NCI-H2227 (cell line): ENCODE results near the gene PARD3.
A peak's percentile ranks its signal among the peaks of the same experiment; 100 is the strongest.
"Not testable (repeated sequence)": the region's sequence is repeated elsewhere in the genome, so short reads cannot be mapped to it uniquely, and the experiment has no call there.

Experiments
- DNase-seq: peaks from one replicate; lab custom pipeline; 2025; ENCODE audit not compliant: unreplicated experiment; lab: John Stamatoyannopoulos, UW

PARD3 gene

DNA sequence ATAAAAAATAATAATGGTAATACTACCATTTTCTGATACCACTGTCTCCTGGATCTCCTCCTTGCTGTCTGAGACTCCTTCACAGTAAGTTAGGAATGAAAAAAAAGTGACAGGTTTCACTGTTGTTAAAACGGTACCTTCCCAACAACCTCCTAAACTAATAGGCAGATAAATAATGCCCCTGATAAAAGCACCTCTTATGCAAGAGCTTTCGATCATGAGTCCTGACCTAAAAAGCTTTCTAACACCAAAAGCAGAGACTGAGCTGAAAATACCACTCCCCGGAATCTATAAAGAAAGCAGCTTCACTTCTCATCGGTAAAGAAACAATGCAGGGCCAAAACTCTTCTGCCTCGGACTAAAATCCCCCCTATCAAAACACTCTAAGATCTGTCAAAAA is 14.5 kb downstream of the PARD3 start:
- DNase-seq = no peak

DNA sequence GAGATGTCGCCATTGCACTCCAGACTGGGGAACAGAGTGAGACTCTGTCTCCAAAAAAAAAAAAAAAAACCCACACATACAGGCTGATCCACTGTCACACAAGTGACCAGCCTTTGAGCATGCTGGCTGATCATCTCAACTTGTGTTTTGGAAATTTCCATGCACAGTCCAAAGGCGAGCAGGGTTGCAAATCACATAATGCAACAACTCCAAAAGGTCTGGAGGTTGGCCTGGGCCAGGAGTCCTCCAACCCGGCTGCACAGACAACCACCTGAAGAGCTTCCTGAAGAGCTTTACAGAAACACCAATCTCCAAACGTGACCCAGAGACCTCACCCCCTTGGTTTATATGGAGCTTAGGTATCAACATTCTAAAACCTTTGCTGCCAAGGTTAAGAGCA is 16.4 kb downstream of the PARD3 start:
- no peak for DNase-seq

DNA sequence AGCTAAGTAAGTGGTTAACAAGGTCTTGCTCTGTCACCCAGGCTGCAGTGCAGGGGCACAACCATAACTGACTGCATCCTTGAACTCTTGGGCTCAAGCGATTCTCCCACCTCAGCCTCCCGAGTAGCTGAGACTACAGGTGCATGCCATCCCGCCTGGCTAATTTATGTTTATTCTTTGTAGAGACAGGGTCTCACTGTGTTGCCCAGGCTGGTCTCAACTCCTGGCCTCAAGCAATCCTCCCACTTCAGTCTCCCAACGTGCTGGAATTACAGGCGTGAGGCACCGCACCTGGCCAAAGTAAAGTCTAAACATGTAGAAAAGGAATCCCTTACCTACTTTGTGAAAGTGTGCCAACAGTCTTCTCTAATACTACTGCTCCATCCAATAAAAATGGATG is 17.9 kb downstream of the PARD3 start:
- no peak for DNase-seq

DNA sequence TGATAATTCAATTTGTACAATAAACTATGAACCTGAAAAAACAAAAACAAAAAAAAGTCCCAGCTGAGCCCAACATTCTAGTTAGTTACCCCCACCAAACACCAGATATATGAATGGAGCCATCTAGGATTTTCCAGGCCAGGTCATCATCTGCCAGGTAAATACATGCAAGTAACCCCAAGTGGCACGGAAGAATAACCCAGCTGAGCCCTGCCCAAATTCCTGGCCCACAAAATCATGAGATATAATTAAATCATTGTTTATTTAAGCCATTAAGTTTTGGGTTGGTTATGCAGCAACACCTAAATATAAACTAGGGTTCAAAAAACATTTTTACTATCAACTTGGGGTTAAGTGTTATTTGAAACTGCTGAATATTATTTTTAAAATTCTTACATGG is 19.0 kb downstream of the PARD3 start:
- no peak for DNase-seq

DNA sequence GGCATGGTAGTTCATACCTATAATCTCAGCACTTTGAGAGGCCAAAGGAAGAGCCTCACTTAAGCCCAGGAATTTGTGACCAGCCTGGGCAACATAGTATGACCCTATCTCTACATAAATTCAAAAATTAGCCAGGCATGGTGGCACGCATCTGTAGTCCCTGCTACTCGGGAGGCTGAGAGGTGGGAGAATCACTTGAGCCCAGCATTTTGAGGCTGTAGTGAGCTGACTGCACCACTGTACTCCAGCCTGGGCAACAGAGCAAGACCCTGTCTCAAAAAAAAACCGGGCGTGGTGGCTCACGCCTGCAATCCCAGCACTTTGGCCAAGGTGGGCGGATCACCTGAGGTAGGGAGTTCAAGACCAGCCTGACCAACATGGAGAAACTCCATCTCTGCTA is 19.8 kb downstream of the PARD3 start:
- no peak for DNase-seq

DNA sequence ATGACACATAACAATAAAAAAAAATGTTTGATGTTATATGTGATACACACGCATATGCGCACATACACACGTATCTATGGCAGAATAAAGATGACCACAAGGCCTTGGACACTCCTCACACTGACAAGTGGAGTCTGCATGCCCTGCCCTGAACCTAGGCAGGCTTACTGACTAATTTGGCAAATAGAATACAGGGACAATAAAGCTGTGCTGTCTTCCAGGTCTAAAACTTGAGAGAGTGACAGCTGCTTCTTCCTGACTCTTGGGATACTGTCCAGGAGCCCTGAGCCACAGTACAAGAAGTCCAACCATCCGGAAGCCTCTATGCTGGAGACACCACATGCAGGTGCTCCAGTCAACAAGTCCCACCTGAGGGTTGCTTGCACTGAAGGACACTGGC is 20.3 kb downstream of the PARD3 start:
- no peak for DNase-seq

DNA sequence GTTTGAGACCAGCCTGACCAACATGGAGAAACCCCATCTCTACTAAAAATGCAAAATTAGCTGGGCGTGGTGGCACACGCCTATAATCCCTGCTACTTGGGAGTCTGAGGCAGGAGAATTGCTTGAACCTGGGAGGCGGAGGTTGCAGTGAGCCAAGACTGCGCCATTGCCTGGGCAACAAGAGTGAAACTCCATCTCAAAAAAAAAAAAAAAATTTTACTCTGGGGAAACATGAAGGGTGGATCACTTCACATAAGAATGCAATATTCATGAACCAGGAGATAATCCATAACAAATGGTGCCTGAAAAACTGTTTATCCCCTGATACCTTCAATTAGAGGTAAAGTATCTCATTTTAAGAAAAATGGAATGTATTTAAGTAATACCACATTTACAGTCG is 21.5 kb downstream of the PARD3 start:
- DNase-seq = not testable (repeated sequence)

DNA sequence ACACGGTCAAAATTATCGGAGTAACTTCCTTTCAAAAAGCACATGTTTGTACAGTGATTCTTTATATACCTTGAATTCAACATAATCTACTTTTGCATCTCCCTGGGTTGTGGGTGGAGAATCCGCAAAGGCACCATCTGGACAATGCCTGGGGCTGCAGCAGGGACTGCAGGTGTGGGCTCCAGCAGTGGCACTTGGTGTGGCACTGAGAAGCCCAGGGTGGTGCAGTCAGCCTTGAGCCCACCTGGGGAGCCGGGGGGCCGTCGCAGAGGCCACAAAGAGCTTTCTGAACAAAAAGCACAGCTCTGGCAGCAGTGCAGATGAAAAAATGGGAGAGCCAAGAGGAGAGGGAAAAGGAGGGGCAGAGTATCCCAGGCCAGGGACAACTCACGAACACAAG is 22.2 kb downstream of the PARD3 start:
- DNase-seq = no peak

DNA sequence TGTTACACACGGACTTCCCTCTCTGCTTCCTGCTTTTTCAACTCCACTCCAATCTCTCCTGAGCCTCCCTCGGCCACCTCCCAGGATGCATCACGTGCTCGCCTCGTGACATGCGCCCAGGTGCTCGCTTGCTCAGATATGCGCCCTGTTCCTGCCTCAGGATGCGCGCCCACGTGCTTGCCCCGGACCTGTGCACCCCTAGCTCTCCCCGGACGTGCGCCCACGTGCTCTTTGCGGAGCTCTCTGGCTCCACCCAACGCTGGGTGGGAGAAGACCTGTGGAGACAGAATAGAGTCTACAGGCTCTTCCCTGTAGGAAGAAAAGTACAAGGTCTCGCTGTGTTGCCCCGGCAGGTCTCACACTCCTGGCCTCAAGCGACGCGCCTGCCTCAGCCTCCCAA is 23.1 kb downstream of the PARD3 start:
- no peak for DNase-seq

DNA sequence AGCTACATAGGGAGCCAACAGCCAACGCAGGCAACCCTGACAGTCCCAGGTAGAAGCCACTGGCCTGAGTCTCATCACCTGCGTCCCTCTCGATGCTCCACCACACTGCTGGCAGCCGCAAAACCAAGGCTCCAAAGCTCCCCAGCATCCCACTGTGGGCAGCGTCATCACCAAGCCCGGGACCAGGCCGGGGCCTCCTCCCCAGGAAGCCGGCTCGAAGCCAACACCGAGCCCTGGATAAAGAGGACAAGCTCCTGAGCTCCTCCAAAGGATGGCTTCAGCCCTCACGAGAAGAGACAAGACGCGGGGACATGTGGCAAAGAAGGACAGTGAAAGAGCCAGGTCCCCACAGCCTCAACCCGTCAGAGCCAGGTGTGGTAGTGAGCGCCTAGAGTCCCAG is 23.9 kb downstream of the PARD3 start:
- no peak for DNase-seq

DNA sequence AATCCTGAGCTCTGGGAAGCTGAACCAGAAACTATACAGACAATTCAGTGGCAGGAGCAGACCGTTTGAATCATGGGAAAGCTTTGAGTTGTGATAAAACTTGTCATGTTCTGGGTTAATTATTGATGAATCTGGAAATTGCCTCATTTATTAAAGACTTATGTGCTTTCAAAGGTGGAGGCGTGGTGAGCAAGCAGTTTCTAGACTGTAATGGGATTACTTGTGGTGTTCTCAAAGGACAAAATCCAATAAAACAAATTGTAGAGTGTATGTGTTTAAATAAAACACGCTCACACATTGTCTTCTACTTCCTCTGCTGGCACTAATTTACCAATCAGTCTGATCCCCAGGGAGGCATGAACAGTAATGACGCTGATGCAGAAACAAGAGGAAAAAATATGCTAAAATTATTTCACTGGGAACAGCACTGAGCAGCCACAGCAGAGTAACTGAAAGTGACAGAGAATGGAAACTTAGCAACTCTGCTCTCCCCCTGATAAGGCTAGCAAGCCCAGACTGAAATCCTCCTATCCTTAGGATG is 25.1 kb downstream of the PARD3 start:
- no peak for DNase-seq

DNA sequence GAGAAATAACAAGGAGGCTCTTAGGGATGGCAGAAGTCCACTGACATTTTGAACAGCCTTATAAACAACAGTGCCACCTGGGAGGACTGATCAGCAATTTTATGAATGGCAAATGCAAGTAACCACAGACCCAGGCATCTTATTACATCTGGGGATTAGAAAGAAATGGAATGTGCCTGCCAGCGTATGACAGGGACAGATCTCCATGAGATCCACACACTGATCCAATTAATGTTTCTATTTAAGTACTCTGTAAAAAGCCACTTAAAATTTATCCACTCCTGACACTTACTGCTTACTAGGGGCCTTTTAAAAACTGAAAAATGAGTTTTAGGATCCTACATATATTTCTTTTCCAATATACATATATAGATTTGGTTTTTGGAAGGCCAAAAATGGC is 28.6 kb downstream of the PARD3 start:
- no peak for DNase-seq

DNA sequence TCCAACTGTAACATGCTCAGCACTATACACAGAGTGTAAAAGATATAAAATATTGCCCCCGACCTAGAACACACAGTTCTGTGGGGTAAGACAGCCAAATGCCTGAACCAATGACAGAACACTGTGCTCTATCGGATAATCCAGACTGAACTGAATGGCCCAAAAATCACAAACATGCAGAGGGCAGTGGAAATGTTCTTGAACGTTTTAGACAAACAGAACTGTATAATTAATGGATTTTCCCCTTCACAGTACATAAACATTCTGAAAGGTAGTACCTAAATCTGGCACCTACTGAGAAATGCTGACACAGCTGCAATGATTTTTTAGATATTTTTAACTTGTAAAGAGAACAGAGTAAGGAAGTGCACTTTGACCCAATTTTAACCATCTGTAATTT is 33.4 kb downstream of the PARD3 start:
- no peak for DNase-seq

DNA sequence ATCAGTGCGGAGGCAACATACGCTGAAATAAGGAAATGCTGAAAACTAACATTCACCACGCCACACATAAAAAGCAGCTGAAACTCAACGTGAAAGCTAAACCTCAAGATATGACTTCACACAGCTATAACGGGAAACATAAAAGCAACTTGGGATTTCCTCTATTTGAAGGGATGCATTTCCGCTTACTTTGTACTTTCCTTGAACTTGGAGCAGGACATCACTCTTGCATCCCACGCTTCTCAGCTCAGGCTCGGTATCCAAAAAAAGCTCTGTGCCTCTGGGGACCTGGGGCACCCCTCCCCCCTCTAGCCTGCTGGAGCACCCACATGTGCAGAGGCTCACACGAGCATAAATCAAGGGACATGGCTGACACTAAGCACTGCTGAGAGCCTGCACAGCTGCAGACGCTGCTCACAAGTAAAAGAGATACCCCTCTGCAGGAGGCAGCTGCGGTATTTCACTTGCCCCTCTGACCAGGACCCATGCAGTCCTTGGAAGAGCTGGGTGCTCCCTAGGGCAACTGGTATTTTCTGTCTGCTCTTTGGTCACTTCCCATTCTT is 34.2 kb downstream of the PARD3 start:
- DNase-seq = peak; percentile 11

DNA sequence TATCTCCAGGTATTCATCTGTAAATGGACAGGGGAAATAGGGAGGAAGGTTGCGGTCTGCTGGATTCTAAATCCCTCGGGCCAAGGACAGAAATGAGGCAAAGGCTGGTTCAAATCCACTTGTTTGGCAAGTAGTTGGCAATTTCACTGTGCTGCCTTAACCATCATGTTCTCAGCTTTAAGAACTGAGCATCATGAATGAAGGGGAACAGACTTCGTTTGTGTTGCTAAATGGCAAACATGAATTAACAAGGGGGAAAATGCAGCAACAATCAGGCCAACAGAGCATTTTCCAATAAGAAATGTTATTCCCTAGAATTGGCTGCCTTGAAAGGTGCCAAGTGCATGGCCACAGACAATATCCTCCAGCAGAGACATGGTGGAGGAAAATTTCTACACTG is 36.9 kb downstream of the PARD3 start:
- no peak for DNase-seq

DNA sequence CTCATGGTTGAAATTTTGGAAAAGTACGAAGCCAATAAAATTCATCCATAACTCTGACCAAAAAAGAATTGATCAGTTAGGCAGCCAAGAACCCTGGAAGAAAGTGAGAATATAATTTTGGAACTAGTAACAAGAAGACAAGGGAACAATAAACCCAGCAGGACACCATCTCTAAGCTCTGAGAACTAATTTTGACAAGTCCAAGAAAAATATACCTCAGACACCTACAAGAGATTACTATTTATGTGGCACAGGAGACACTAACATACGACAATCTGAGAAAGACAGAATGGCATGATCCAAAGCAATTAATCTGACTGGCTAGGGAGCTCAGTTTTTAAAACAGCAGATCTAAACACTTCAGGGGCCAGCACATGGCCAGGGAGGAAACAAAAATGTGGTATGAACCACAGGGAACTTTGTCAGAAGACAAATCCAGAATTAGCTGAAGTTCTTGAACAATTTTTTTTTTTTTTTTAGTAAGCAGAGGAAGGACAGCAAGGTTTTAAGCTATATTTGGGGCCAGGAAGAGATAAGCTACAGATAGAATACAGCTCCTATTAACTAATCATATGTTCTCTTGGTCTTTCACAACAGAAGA is 38.9 kb downstream of the PARD3 start:
- DNase-seq = no peak

DNA sequence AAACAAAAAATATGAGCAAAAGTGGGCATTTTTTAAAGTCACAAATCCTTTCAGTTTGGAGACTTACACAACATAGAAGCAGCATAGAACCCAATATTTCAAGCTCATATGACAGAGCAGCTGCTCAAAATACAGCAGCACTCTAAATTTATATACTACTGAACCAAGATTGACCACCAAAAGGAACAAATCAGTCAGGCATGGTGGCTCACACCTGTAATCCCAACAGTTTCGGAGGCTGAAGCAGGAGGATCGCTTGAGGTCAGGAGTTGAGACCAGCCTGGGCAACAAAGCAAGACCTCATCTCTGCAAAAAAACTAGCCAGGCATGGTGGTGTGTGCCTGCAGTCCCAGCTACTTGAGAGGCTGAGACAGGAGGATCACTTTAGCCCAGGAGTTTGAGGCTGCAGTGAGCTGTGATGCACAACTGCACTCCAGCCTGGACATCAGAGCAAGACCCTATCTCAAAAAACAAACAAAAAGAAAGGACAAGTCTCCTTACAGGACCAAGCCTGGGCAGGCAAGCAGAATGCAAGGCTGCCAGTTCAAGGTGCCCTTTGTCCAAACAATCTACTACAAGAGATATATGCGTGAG is 40.0 kb downstream of the PARD3 start:
- DNase-seq = no peak

DNA sequence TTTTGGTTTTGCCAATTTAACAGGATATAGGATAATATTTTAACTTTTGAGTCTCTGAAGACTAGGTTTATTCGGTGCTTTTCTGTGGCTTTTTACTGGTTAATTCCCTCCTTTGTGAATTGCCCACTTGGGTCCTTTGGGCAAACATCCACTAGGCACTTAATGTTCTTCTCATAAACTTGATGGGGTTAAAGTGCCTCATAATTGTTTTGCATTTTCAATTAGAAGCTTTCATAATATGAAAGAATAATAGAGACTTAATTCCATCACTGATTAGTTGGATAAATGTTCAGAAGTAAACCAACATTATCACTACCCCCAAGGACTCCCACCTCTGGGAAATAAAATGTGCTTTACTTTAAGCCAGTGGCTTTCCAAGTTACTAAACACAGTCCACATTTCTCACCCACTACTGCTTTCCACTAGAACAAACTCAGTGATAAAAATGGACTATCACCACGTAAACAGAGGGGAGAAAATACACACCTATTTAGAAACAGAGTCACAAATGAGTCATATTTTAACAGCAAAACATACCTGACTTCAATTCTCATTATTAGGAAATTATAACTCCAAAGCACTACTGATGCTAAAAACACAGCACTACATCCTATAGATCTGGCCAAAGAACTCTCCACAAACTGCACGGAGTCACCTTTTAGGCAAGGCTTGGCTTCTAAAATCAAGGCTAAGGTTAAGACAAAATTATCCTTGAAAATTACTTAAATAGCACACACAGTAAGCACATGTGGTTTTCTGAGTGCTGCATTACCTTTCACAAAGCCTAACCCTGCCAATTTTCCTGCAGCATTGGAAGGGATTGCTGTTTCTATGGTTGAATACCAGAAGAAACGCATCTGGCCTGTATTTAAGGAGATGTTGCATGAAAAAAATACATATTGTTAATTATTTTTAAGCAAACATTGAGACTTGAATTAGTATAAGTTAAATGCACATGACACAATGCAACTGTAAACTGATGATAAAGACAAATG is 41.2 kb downstream of the PARD3 start:
- peak; percentile 27 for DNase-seq

DNA sequence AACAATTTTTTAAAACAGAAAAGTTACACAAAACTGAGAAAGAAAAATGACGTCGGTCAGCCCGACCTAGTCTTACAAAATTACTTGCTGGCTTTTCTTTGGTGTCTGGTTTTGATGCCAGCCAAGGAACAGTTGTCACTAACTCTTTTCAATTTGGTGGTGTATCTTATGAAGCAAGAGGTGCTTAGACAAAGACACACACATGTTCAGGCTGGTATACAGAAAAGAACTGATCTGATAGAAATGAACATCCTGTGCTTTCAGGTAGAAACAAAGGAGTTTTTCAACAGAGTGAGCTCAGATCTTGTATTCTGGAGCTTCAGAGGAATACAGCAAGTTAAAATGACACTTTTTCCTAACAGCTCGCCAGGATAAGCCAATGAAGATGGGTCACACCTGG is 43.6 kb downstream of the PARD3 start:
- no peak for DNase-seq

DNA sequence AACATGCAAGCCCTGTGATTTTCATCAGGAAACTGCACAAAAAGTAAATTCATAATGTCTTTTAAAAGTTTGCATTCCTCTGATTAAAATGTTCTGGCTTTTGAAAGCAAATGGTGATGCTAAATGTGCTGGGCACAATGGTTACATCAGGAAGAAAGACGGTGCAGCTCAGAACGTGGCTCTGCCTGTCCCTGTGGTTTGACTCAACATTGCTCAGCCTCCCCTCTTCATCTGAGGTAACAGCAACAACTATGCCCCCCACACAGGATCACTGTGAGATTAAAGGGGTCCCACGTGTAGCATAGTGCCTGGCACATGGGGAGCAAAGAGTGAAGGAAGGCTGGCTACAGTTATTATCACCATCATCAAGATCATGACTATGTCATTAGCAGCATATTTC is 44.0 kb downstream of the PARD3 start:
- DNase-seq = no peak

DNA sequence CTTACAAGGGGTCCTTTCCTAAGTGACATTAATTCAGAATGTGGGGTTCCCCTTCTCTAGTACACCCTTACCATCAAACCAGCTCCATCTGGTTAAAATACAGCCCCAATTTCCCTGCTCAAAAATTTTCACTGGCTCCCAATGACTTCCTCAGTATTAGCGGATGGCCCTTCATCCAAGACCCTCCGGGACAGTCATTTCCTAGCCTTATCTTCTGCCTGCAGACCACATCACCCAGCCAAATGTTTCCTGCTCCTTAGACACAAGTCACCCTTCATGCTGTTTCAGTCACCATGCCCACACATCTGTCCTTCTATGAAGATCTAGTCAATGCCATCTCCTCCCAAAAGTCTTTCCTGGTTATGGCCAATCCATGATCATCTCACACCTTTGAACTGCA is 45.2 kb downstream of the PARD3 start:
- no peak for DNase-seq

DNA sequence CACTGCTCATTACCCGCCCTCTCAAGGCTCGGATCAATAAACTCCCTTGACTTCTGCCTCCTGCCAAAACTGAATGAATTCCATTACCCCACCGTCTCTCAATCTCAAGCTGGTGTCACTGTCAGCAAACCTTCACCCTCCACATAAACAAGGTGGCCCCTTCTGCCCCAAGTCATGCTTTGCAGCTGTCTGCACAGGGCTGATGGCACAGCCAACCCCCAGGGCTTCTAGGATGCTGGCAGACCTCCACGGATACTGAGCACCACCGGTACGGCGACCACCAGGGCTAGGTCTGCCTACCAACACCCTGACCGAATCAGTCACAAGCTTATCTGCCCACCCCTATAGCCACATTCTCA is 46.1 kb downstream of the PARD3 start:
- no peak for DNase-seq
